ENCODE measurements around the gene FAM163B.

The FAM163B gene

GRCh38 chr9:133643978-133644760, 35.0 kb upstream of the FAM163B start:
- TF ChIP-seq JUND (IDR thresholded peaks at IDR 0.05; ENCODE audit: low read depth), result no peak
- no peak for DNase-seq (ENCODE audit: low read depth in 1 of 2, low spot score in 1 of 2)
- in situ Hi-C loops (cut with HindIII; ENCODE audit: low pct_unique_long_range_greater_than_20kb, low sequenced_read_pairs), result no loop called here

- DNase-seq (ENCODE audit: low read depth in 1 of 2, low spot score in 1 of 2), result no peak
- in situ Hi-C loops (cut with HindIII; ENCODE audit: low pct_unique_long_range_greater_than_20kb, low sequenced_read_pairs), result no loop called here
- no peak for TF ChIP-seq JUND (IDR thresholded peaks at IDR 0.05; ENCODE audit: low read depth)
Measured at GRCh38 chr9:133643362-133643755, 34.2 kb upstream of the FAM163B start.

DNA sequence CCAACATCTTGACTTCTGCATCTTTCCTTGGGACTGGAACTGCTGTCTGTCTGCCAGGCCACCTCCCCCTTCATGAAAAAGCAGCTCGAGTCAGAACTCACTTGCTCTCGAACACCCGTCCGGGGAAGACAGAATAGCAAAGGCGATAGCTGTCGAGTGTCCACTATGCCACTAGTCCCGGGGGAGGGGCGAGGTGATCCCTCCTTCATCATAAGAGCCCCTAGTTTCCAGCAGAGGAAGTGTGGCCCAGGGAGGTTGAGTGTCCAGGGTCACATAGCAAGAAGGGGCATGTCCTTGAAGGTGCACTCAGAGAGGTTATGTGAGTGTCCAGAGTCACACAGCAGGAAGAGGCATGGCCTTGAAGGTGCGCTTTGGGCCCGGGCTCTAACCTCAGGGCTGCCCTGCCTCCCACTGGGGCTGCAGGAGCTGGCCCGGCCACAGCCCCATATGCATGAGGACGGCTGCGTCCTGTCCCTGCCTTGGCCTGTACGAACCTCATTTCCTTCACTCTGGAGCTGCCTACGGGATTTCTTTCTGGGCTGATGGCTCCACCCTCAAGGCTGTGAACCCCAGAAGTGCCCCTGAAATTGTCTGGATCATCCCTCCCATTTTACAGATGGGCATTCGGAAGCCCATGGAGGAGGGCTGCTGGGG, 33.6 kb upstream of the FAM163B start:
- TF ChIP-seq JUND (IDR thresholded peaks at IDR 0.05; ENCODE audit: low read depth), result no peak
- in situ Hi-C loops (cut with HindIII; ENCODE audit: low pct_unique_long_range_greater_than_20kb, low sequenced_read_pairs), result no loop called here
- no peak for DNase-seq (ENCODE audit: low read depth in 1 of 2, low spot score in 1 of 2)

DNA sequence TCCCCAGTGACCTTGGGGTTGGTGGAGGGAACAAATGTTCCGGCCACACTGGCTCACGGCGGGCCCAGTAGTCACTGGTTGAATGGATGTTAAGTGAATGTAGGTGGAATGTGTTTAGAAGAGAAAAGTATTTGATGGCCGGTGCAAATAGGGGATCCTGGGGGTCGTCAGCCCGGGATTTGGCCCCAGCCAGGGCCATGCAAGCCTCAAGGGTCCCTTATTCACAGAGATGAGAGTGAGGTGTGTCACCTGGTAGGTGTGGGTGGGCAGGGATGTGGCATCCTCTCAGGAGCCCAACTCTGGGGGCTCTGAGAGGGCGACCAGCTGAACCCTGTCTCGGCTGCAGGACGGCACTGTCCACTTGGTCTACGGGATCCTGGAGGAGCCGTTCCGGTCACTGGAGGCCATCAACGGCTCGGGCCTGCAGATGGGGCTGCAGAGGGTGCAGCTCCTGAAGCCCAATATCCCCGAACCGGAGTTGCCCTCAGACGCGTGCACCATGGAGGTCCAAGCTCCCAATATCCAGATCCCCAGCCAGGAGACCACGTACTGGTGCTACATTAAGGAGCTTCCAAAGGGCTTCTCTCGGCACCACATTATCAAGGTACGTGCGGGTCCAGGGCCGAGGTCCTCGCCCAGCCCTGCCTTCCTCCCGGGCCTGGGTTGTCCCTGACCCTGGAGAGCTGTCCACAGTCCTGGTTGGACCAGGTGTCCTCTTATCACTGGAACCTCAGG, 32.8 kb upstream of the FAM163B start:
- in situ Hi-C loops (cut with HindIII; ENCODE audit: low pct_unique_long_range_greater_than_20kb, low sequenced_read_pairs), result no loop called here
- no peak for TF ChIP-seq JUND (IDR thresholded peaks at IDR 0.05; ENCODE audit: low read depth)

GRCh38 chr9:133641396-133641655, 32.1 kb upstream of the FAM163B start:
- TF ChIP-seq JUND (IDR thresholded peaks at IDR 0.05; ENCODE audit: low read depth), result no peak
- DNase-seq (ENCODE audit: low read depth in 1 of 2, low spot score in 1 of 2), result no peak
- in situ Hi-C loops (cut with HindIII; ENCODE audit: low pct_unique_long_range_greater_than_20kb, low sequenced_read_pairs), result no loop called here

More for the DNA sequence above, 32.8 kb upstream of the FAM163B start:
- DNase-seq (ENCODE audit: low read depth in 1 of 2, low spot score in 1 of 2), result no peak

DNA sequence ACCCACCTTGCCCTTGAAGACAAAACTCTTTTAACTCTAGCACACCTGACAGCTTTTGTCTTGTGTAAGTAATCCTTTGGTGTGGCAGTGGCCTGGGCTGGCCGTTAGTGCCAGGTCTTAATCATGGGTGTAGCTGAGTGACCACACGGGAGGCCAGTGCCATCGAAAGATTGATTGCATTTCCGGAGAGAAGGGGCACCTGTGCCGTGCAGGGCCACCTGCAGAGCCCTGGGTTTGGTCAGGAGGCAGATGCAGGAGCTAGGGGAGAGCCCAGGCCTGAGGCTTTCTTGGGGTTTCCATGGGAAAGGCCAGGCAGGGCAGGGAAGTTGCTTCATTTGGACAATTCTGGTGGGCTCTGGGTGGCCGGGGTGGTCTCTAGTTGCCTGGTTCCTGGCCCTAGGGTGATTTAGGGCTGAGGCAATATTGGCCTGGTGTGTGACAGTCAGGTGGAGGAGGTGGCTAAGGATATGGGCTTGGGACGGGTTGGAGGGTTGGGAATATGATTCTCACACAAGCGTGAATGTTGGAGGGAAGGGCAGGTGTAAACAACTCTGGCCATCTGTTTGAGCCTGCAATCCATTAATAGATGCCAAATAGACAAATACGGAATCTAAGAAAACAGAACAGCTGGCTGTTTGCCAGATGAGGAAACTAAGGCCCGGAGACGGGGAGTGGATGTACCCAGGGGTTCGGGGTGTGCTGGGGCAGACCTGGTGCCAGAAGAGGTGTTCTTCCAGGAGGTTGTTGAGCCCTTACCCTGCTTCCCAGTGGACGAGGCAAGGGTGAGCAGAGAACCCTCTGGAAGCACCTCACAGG, 31.6 kb upstream of the FAM163B start:
- no peak for TF ChIP-seq JUND (IDR thresholded peaks at IDR 0.05; ENCODE audit: low read depth)
- in situ Hi-C loops (cut with HindIII; ENCODE audit: low pct_unique_long_range_greater_than_20kb, low sequenced_read_pairs), result no loop called here
- DNase-seq (ENCODE audit: low read depth in 1 of 2, low spot score in 1 of 2), result no peak

DNA sequence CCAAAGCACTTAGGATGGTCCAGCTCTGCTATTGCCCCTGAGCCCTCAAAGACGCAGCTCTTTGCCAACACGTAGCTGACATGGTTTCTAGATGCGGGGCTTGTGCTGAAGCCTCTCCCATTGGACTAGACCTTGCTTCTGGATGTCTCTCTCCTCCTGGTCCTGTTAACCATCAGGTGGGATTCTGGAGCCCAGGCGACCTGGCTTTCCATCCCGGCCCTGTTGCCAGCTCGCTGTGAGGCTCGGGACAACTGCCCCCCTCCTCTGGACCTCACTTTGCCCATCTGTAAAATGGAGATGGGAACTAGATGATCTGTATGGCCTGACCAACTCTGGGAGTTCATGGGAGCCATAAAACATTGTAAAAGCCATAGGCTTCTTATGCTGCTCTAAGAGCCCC, 31.0 kb upstream of the FAM163B start:
- no peak for DNase-seq (ENCODE audit: low read depth in 1 of 2, low spot score in 1 of 2)
- in situ Hi-C loops (cut with HindIII; ENCODE audit: low pct_unique_long_range_greater_than_20kb, low sequenced_read_pairs), result no loop called here
- no peak for TF ChIP-seq JUND (IDR thresholded peaks at IDR 0.05; ENCODE audit: low read depth)

DNA sequence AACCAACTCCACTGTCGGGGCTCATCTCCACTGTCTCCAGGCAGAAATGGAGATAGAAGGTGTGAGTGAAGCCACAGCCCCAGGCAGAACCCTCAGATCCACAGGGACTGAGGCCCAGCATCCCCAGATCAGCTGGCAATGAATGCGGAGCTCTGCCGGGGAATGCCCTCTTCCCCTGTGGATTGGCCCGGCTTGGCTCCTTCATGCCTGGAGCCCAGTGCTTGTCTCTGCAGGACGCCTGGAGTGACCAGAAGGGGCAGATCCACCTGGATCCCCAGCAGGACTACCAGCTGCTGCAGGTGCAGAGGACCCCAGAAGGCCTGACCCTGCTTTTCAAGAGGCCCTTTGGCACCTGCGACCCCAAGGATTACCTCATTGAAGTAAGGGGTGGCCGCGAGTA, 30.4 kb upstream of the FAM163B start:
- no peak for TF ChIP-seq JUND (IDR thresholded peaks at IDR 0.05; ENCODE audit: low read depth)
- no peak for DNase-seq (ENCODE audit: low read depth in 1 of 2, low spot score in 1 of 2)
- in situ Hi-C loops (cut with HindIII; ENCODE audit: low pct_unique_long_range_greater_than_20kb, low sequenced_read_pairs), result no loop called here

DNA sequence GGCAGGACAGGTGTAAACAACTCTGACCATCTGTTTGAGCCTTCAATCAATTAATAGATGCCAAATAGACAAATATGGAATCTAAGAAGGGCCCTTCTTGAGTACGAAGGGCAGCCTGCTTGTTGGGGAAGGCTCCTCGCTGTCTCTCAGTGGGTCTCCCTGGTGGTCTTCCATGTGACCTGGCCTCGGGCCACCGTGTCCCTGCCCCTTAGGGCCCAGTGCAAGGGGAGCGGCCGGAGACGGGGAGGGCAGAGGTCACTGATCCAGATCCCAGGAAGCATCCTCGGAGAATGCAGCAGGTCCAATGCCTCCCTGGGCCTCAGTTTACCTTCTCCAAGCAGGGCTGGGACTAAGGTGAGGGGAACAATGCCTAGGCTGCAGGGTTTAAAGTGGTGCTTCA, 29.5 kb upstream of the FAM163B start:
- DNase-seq (ENCODE audit: low read depth in 1 of 2, low spot score in 1 of 2), result no peak
- no peak for TF ChIP-seq JUND (IDR thresholded peaks at IDR 0.05; ENCODE audit: low read depth)
- in situ Hi-C loops (cut with HindIII; ENCODE audit: low pct_unique_long_range_greater_than_20kb, low sequenced_read_pairs), result no loop called here

DNA sequence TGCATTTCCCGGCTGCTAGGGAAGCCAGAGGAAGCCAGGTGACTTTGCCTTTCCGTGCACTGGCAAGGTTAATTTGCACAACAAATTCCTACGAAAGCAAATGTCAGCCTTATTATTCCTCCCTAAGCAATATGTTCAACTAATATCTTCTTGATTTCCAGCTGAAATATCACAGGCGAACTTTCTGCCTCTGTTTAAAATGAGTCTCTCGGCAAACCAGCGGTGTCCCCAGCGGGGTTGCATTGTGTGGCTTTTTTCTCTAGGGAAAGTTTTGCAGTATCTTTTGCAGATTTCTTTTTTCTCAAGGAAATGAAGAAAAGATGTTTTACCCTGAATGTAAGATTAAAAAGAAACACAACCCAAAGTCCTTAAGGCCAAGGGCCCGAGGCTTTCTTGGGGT, 28.9 kb upstream of the FAM163B start:
- TF ChIP-seq JUND (IDR thresholded peaks at IDR 0.05; ENCODE audit: low read depth), result no peak
- in situ Hi-C loops (cut with HindIII; ENCODE audit: low pct_unique_long_range_greater_than_20kb, low sequenced_read_pairs), result no loop called here
- no peak for DNase-seq (ENCODE audit: low read depth in 1 of 2, low spot score in 1 of 2)

- in situ Hi-C loops (cut with HindIII; ENCODE audit: low pct_unique_long_range_greater_than_20kb, low sequenced_read_pairs), result no loop called here
Measured at GRCh38 chr9:133637451-133638055, 28.4 kb upstream of the FAM163B start.

GRCh38 chr9:133636902-133637301, 27.7 kb upstream of the FAM163B start:
- no peak for TF ChIP-seq JUND (IDR thresholded peaks at IDR 0.05; ENCODE audit: low read depth)
- no peak for DNase-seq (ENCODE audit: low read depth in 1 of 2, low spot score in 1 of 2)
- in situ Hi-C loops (cut with HindIII; ENCODE audit: low pct_unique_long_range_greater_than_20kb, low sequenced_read_pairs), result no loop called here

More at GRCh38 chr9:133637451-133638055, 28.4 kb upstream of the FAM163B start:
- no peak for TF ChIP-seq JUND (IDR thresholded peaks at IDR 0.05; ENCODE audit: low read depth)
- DNase-seq (ENCODE audit: low read depth in 1 of 2, low spot score in 1 of 2), result no peak

Measured in T47D (cell line).